ENCODE measurements around the gene RHOT2. TPM values are rescaled to one million over a fixed set of nuclear protein-coding genes. Genes with fewer than 3 reads are reported as not detected.
A peak's percentile ranks its signal among the peaks of the same experiment; 100 is the strongest.

RHOT2 gene
- total RNA-seq, 4 donors from 2014 or later = 38.8 to 86.9 (median 61.5) TPM

DNA sequence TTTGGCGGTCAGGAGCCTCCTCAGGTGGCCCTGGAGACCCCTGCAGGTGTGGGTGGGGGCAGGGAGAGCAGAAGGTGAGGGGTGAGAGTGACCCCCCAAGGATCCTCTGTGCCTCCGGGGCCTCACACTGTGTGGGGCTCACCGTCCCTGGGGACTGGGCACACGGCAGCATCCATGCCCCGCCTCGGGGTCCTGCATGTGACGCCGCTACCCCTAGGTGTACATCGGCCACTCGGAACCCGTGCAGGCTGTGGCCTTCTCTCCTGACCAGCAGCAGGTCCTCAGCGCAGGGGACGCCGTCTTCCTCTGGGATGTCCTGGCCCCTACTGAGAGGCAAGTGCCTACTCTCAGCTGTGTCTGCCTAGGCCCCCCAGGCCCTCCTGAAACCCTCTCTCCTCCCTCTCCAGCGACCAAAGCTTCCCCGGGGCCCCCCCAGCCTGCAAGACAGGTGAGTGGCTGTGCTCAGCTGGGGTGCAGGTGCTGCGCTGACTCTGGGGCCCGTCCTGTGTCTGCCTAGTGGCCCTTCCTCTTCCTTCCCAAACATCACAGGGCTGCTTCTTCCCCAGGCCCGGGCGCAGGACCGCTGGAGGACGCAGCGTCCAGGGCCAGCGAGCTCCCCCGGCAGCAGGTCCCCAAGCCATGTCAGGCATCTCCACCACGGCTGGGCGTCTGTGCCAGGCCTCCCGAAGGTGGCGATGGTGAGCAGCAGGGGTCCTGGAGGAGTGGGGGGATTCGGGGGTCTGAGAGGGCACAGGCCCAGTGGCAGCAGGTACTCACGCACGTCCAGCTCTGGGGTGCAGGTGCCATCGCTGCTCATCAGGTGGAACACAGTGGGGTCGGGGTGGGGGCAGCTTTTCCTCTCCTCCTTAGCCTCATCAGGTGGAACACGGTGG lies 9.0 kb upstream of the RHOT2 start:
- TF ChIP-seq, protein P1, sequence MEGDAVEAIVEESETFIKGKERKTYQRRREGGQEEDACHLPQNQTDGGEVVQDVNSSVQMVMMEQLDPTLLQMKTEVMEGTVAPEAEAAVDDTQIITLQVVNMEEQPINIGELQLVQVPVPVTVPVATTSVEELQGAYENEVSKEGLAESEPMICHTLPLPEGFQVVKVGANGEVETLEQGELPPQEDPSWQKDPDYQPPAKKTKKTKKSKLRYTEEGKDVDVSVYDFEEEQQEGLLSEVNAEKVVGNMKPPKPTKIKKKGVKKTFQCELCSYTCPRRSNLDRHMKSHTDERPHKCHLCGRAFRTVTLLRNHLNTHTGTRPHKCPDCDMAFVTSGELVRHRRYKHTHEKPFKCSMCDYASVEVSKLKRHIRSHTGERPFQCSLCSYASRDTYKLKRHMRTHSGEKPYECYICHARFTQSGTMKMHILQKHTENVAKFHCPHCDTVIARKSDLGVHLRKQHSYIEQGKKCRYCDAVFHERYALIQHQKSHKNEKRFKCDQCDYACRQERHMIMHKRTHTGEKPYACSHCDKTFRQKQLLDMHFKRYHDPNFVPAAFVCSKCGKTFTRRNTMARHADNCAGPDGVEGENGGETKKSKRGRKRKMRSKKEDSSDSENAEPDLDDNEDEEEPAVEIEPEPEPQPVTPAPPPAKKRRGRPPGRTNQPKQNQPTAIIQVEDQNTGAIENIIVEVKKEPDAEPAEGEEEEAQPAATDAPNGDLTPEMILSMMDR (IDR thresholded peaks at IDR 0.05) = no peak
- ATAC-seq (ENCODE audit: low FRiP score) (no peak), DNase-seq (ENCODE audit: low spot score) (no peak)

DNA sequence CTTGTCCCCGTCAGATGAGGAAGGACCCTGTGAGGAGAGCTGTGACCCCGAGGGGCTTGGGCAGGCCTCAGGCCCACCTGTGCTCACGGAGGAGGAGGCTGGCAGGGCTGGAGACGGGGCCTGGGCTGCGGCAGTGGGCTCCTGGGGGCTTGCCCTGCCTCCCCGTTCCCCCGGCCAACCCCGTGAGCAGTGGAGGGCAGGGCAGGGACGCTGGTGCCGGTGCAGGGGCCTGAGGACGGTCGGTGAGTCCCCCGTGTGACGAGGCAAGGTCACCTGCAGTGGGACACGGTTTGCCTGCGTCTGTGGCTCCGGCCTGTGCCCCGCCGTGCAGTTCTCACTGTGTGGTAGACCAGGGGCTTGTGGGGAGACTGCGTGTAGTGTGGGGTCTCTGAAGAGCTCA lies 8.3 kb upstream of the RHOT2 start:
- DNase-seq (ENCODE audit: low spot score) (no peak), ATAC-seq (ENCODE audit: low FRiP score) (no peak)
- TF ChIP-seq, protein P1 (IDR thresholded peaks at IDR 0.05) = no peak

DNA sequence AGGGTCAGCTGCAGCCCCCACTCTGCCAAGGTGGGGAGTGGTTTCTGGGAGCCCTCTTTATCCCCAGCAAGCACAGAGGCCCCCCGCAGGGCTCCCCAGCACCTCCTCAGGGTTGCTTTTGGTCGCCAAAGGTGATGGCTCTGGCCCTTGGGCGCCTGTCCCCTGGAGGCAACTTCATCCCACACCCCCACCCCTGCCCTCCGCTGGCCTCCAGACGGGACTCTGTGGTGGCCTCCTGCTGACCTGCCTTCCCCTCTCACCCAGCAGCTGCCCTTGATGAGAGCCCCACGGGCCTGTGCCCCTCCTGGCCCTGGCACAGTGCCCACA lies 7.8 kb upstream of the RHOT2 start:
- no peak for DNase-seq (ENCODE audit: low spot score)
- no peak for ATAC-seq (ENCODE audit: low FRiP score)
- TF ChIP-seq, protein P1 (IDR thresholded peaks at IDR 0.05) = no peak

DNA sequence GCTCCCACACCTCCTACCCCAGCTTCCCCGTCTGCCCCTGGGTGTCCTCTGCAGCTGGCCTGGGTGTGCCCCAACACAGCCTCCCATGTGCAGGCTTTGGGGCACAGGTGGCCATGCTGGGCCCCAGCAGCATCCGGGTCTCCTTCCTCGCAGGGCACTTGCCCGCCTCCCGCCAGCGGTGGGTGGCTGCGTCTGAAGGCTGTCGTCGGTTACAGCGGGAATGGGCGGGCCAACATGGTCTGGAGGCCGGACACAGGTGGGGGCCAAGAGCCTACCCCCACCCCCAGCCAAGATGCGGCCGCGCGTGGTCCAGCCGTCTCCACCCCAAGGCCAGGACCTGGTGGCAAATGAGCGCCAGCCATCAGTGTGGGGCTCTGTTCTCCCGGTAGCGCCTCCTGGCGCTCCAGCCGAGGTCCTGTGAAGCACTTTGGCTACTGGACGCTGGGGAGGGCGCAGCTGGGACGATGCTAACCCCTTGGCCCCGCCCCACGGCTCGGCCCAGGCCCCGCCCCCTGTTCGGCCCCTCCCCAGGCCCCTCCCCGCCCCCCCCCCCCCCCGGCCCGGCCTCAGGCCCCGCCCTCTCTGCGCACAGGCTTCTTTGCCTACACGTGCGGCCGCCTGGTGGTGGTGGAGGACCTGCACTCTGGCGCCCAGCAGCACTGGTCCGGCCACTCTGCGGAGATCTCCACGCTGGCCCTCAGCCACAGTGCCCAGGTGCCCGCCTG lies 7.3 kb upstream of the RHOT2 start:
- TF ChIP-seq, protein P1 (IDR thresholded peaks at IDR 0.05) = no peak
- ATAC-seq (ENCODE audit: low FRiP score) = peak; percentile 52
- peak; percentile 55 for DNase-seq (ENCODE audit: low spot score)

DNA sequence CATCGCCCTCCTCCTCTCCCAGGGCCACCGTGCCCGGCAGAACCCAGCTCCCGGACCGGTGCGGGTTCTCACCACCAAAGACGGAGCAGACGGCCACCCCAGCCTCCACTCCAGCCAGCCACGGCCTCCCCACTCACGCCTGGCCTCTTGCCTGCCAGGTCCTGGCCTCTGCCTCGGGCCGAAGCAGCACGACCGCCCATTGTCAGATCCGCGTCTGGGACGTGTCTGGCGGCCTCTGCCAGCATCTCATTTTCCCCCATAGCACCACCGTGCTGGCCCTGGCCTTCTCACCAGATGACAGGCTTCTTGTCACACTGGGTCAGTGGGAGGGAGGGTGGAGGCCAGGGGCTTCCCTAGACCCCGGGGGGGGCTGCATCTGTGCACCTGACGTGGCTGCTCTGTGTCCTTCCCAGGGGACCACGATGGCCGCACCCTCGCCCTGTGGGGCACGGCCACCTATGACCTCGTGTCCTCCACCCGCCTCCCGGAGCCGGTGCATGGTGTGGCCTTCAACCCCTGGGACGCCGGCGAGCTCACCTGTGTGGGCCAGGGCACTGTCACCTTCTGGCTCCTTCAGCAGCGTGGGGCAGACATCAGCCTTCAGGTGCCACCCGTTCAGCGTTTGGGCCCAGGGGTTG lies 6.6 kb upstream of the RHOT2 start:
- DNase-seq (ENCODE audit: low spot score) = no peak
- ATAC-seq (ENCODE audit: low FRiP score) = no peak
- TF ChIP-seq, protein P1 (IDR thresholded peaks at IDR 0.05) = no peak

DNA sequence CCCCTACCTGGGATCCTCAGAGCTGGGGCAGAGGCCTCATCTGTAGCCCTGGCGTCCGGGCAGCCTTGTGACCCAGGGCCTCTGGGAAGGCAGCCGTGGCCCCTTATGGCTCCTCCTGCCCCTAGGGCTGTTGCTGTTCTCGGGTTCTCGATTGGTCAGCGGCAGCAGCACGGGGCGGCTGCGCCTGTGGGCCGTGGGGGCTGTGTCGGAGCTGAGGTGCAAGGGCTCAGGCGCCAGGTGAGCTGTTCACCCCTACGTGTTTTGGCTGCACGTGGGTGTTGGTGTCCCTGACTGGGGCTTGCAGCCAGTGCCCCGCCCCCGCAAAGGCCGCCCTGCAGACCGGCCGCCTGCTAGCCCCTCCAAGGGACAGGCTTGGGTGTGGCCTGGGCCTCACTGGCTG lies 5.8 kb upstream of the RHOT2 start:
- ATAC-seq (ENCODE audit: low FRiP score) (no peak), DNase-seq (ENCODE audit: low spot score) (no peak)
- TF ChIP-seq, protein P1 (IDR thresholded peaks at IDR 0.05) = no peak
